Astrocyte of the spinal cord (primary cell): Measurements from ENCODE around the gene TKT.

ENCODE experiments used
- DNase-seq: peaks from one replicate; pipeline ENCODE4 v3.0.0; 2011; ENCODE audit warnings: low read depth, low spot score
- H3K4me3 ChIP-seq: 2 replicates; pipeline ENCODE4 v1.5.1; 2011; ENCODE audit warnings: low read depth, mild to moderate bottlenecking, low read length, moderate library complexity
- in situ Hi-C: cut with HindIII; loops from 2 replicates; pipeline ENCODE4 v1.10.0; 2017; ENCODE audit warnings: low sequenced_read_pairs
- TF ChIP-seq, protein P1 (sequence below): IDR thresholded peaks from 2 replicates; pipeline ENCODE4 v1.5.1; 2012; ENCODE audit warnings: low read depth, mild to moderate bottlenecking, low read length, inconsistent platforms

Gene TKT

DNA sequence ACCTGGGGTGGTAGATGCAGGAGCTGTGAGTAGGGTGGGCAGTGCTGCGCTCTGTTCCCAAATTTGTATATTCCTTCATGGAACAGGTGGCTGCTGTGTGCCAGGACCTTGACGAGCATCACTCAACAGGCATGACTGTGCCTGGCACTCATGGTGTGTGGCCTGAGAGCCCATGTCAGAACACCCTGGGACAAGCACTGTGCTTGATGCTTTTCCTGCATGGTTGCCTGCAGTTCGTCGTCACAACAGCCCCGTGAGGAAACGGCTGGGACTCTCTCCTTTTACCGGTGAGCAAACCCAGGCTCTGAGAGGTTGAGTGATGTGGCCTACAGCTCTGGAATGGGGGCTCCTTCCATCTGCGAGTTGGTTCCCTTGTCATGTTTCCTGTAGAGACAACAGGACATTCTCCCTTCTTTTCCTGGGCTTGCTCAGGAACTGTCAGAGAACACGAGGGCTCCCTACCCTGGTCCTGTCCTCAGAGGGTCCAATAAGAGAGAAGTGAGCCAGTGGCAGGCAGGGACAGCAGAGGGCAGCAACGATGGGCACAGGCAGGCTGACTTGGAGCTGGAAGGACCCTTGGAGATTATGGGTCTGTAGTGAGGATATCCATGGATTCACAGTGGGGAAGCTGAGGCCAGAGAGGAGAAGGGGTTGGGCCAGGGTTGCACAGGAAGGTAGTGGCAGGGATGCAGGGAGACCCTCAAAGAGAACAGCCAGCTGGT is 57.4 kb downstream of the TKT start:
- TF ChIP-seq, protein P1, sequence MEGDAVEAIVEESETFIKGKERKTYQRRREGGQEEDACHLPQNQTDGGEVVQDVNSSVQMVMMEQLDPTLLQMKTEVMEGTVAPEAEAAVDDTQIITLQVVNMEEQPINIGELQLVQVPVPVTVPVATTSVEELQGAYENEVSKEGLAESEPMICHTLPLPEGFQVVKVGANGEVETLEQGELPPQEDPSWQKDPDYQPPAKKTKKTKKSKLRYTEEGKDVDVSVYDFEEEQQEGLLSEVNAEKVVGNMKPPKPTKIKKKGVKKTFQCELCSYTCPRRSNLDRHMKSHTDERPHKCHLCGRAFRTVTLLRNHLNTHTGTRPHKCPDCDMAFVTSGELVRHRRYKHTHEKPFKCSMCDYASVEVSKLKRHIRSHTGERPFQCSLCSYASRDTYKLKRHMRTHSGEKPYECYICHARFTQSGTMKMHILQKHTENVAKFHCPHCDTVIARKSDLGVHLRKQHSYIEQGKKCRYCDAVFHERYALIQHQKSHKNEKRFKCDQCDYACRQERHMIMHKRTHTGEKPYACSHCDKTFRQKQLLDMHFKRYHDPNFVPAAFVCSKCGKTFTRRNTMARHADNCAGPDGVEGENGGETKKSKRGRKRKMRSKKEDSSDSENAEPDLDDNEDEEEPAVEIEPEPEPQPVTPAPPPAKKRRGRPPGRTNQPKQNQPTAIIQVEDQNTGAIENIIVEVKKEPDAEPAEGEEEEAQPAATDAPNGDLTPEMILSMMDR = peak; percentile 32
- in situ Hi-C loops = no loop called here
- H3K4me3 ChIP-seq = no peak overlapping the region
- no peak for DNase-seq

DNA sequence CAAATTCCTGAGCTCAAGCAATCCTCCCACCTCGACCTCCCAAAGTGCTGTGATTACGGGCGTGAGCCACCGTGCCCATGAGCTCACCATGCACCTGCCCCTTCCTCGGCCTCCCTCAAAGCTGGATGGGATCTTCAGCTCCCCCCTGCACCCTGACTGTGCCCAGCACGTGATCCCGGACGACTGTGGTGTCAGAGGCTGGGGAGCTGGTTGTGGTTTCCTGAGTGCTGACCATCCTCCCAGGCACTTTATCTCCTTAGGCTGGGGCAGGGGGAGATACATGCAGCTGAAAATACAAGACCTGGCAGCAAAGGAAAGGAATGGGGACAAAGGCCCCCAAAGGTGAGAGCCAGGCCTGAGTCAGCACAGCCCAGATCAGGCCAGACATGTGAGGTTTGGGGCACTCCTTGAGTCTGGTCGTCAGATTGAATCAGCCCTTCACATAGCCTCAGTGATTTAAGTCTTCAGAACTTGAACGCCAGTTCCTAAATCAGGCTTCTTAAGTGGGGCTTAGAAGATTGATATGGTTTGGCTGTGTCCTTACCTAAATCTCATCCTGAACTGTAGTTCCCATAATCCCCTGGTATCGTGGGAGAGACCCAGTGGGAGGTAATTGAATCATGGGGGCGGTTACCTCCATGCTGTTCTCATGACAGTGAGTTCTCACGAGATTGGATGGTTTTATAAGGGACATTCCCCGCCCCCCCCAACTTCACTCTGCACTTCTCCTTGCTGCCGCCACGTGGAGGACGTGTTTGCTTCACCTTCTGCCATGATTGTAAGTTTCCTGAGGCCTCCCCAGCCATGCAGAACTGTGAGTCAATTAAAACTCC is 59.0 kb downstream of the TKT start:
- in situ Hi-C loops = no loop called here
- peak; percentile 66 for DNase-seq
- H3K4me3 ChIP-seq = no peak overlapping the region
- TF ChIP-seq, protein P1 = no peak

DNA sequence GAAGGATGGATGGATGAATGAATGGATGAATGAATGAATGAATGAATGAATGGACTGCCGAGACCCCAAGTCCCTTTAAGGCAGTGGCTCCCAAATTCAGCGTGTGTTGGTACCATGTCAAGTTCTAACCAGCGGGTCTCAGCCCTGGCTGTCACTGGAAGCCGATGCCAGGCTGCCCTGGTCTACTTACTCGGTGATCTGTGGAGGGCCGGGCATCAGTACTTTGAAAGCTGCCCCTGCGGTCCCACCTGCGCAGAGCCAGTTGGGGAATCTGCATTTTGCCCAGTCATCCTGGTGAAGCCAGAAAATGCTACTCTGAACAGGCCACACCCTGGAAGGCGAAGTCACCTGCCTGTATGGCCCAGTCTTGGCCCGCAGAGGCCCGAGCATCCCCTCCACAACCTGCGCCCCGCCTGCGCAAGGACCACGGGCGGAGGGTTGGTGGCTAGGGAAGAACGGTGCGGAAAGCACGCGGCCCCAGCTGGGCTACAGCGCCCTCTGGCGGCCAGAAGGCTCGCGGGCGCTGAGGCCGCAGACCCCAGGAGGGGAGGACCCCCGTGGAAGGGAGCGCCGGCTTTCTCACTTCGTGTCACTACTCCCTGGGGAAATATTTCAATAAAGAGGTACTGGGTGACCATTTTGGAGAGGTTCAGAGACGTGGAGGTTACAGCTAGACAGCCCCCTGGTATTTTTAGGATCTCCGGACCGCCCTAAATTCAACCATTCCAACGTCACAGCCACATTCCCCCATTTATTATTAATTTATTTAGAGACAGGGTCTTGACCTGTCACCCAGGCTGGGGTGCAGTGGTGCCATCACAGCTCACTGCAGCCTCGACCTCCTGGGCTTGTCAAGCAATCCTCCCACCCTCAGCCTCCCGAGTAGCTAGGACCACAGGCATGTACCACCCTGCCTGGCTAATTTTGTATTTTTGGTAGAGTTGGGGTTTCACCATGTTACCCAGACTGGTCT is 59.9 kb downstream of the TKT start:
- TF ChIP-seq, protein P1 = peak; percentile 99
- in situ Hi-C loops = no loop called here
- peak; percentile 29 for DNase-seq
- no peak overlapping the region for H3K4me3 ChIP-seq

DNA sequence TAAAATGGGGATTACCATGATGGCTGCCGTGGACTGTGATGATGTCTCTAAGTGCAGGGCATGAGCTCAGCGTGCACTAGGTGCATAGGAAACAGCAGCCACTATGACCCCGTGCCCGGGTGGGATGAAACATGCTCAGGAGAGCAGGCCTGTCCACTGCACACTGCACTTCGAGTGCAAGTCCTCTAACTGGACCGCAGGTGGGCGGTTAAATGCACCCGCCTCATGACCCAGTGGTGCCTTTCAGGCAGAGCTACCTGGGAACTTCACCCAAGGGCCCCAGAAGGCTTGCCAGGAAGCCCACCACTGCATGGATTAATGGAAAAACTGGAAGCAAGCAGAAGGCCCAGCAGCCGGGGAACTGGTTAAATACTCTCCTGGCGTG is 60.8 kb downstream of the TKT start:
- H3K4me3 ChIP-seq = no peak overlapping the region
- TF ChIP-seq, protein P1 = no peak
- DNase-seq = no peak
- in situ Hi-C loops = no loop called here

DNA sequence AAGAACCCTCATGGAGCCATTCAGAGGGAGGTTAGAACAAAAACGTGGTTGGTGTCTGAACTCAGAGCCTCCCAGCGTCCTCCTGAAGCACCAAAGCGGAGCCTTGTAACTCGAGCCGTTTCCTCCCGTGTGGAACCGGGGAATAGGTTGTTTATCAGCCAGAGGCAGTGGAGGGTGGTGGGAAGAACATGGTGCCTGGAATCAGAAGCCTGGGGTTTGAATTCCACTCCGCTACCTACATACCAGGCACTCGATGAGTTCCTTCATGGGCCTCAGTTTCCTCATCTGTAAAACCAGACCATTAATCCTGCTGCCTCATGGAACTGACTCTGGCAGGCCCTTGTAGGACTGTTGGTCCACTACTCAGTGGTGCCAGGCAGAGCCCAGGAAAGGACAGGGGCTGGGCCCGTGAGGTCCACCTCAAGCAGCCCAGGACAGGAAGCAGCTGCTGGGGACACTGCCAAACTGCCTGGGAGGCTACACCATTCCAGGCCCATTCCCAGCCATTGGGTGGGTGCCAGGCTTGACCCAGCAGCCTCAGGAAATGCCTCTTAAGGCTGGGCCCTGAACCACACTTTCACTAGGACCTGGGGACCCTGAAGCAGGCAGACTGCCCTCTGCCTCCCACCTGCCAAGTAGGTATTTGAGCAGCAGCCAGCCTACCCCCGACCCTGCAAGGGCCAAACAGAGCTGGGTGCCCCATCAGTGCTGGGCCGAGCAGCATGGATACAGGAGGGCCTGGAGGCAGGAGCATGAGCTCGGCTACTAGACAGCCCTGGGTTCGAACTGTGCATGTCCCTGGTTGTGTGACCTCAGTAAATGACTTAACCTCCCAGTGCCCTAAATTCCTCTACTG is 61.4 kb downstream of the TKT start:
- H3K4me3 ChIP-seq = no peak overlapping the region
- DNase-seq = peak; percentile 53
- in situ Hi-C loops = no loop called here
- TF ChIP-seq, protein P1 = no peak
